HepG2 (cell line): ENCODE data around the gene MORC1. TPM values are rescaled to one million over a fixed set of nuclear protein-coding genes. Genes with fewer than 3 reads are reported as not detected.

Experiments
- ATAC-seq: fragments of 200-7000 bp; cut with Tn5 transposase; 3 replicates; pipeline ENCODE4 v1.9.1; 2020; ENCODE audit warnings: mild to moderate bottlenecking, moderate library complexity
- BruUV-seq: library from RNA; stranded (reverse); fragments of 400-500 nt; replicated peaks from 2 replicates; lab custom pipeline; 2021; lab: Mats Ljungman, UMichigan
- CTCF ChIA-PET: fragments of 300-600 bp; formaldehyde crosslinking; extraction: SDS; loops from one replicate; lab custom pipeline; 2021; ENCODE audit warnings: low total read pairs, inconsistent platforms, low intra/inter-chr PET ratio; lab: Yijun Ruan, JAX
- POLR2A ChIA-PET: fragments of 350-600 bp; sonication (Branson Sonifier 250); formaldehyde crosslinking; loops from one replicate; lab custom pipeline; 2020; ENCODE audit warnings: antibody characterized with exemption, inconsistent platforms; lab: Yijun Ruan, JAX
- DNase-seq: peaks from one replicate; pipeline ENCODE4 v3.0.0-alpha.2; 2015; ENCODE audit warnings: low spot score
- FAIRE-seq: peaks from 3 replicates; lab custom pipeline; 2011; peaks lifted over from hg19 to GRCh38; lab: Jason Lieb, UNC
- H2AFZ ChIP-seq: one replicate; pipeline ENCODE4 v1.6.1; 2011; ENCODE audit warnings: low read length, inconsistent platforms
- H3K27ac ChIP-seq: fragments of 300-600 bp; 3 replicates; pipeline ENCODE4 v1.8.0; 2011; ENCODE audit warnings: mixed run types, mild to moderate bottlenecking, mixed read lengths, low read length, inconsistent platforms; ENCODE audit not compliant: insufficient read depth; ENCODE audit errors: extremely low read length
- H3K27me3 ChIP-seq, 2 experiments: fragments of 200-600 bp in 1 of 2; 2 replicates in 1 of 2; 3 replicates in 1 of 2; pipeline versions ENCODE4 v1.6.0 to v1.8.0; 2011; ENCODE audit warnings: low read length in 2 of 2, mild to moderate bottlenecking in 2 of 2, moderate library complexity in 2 of 2, inconsistent platforms in 1 of 2; ENCODE audit not compliant: insufficient read depth in 2 of 2, control insufficient read depth in 1 of 2
- H3K36me3 ChIP-seq, 2 experiments: fragments of 200-600 bp in 1 of 2; replicated peaks in 1 of 2; 2 replicates in 1 of 2; 3 replicates in 1 of 2; pipeline versions ENCODE4 v1.5.1 to v1.8.0; 2011; ENCODE audit warnings: low read length in 2 of 2, inconsistent platforms in 1 of 2; ENCODE audit not compliant: insufficient read depth in 2 of 2, control insufficient read depth in 1 of 2
- H3K4me1 ChIP-seq: 2 replicates; pipeline ENCODE4 v1.5.1; 2012; ENCODE audit warnings: low read length, inconsistent platforms; ENCODE audit not compliant: insufficient read depth
- H3K4me2 ChIP-seq: 2 replicates; pipeline ENCODE4 v1.6.0; 2011; ENCODE audit warnings: low read depth, low read length, inconsistent platforms
- H3K4me3 ChIP-seq, 3 experiments: fragments of 200-600 bp in 1 of 3; sonication (generic), shearing (Covaris generic) in 1 of 3; replicated peaks in 1 of 3; 2 replicates each; pipeline ENCODE4 v1.5.1; 2011 to 2016; ENCODE audit warnings: low read length in 3 of 3, inconsistent platforms in 2 of 3, low read depth in 2 of 3, mild to moderate bottlenecking in 2 of 3, control low read depth in 1 of 3, mixed read lengths in 1 of 3; ENCODE audit not compliant: insufficient read depth in 1 of 3
- H3K79me2 ChIP-seq: one replicate; pipeline ENCODE4 v1.6.1; 2011; ENCODE audit warnings: low read length, inconsistent platforms; ENCODE audit not compliant: insufficient read depth
- H3K9ac ChIP-seq: 2 replicates; pipeline ENCODE4 v1.6.0; 2011; ENCODE audit warnings: mild to moderate bottlenecking, low read depth, low read length, inconsistent platforms; ENCODE audit not compliant: insufficient read depth
- H3K9me3 ChIP-seq: 2 replicates; pipeline ENCODE4 v1.5.1; 2012; ENCODE audit warnings: mild to moderate bottlenecking, low read length
- H4K20me1 ChIP-seq: 2 replicates; pipeline ENCODE4 v1.6.0; 2011; ENCODE audit warnings: inconsistent platforms, mild to moderate bottlenecking, low read length, moderate library complexity; ENCODE audit not compliant: insufficient read depth
- ARNT ChIP-seq: fragments of 450-650 bp; IDR thresholded peaks from 2 replicates; pipeline ENCODE4 v1.6.1; 2017
- ATM ChIP-seq: fragments of 450-650 bp; IDR thresholded peaks from 2 replicates; pipeline ENCODE4 v1.7.1; 2017; ENCODE audit warnings: mild to moderate bottlenecking, borderline replicate concordance
- HNRNPLL ChIP-seq: fragments of 200-400 bp; formaldehyde crosslinking; IDR thresholded peaks from 2 replicates; pipeline ENCODE4 v1.6.1; 2017; ENCODE audit warnings: mild to moderate bottlenecking, low read depth, low read length; ENCODE audit not compliant: poor library complexity, severe bottlenecking
- NFE2L2 ChIP-seq: fragments of 150-350 bp; IDR thresholded peaks from 2 replicates; pipeline ENCODE4 v1.6.1; 2014; ENCODE audit warnings: low read length
- NFRKB ChIP-seq: fragments of 450-650 bp; IDR thresholded peaks from 2 replicates; pipeline ENCODE4 v1.6.1; 2017
- PTBP1 ChIP-seq: fragments of 200-400 bp; formaldehyde crosslinking; IDR thresholded peaks from 2 replicates; pipeline ENCODE4 v1.6.1; 2018; ENCODE audit warnings: low read length, low read depth; ENCODE audit not compliant: poor library complexity, severe bottlenecking
- SALL1 ChIP-seq: sonication (generic); formaldehyde crosslinking; IDR thresholded peaks from 2 replicates; pipeline ENCODE4 v1.8.0; 2022; ENCODE audit warnings: mild to moderate bottlenecking, missing genetic modification reagents
- ZFP82 ChIP-seq: sonication (generic); formaldehyde crosslinking; IDR thresholded peaks from 2 replicates; pipeline ENCODE4 v1.5.1; 2020; ENCODE audit warnings: mild to moderate bottlenecking, missing genetic modification reagents, borderline replicate concordance
- ZNF430 ChIP-seq: sonication (generic); formaldehyde crosslinking; IDR thresholded peaks from 2 replicates; pipeline ENCODE4 v1.9.0; 2021; ENCODE audit warnings: mild to moderate bottlenecking, missing genetic modification reagents
- ZNF674 ChIP-seq: sonication (generic); formaldehyde crosslinking; IDR thresholded peaks from 2 replicates; pipeline ENCODE4 v1.5.0; 2020; ENCODE audit warnings: low read depth, mild to moderate bottlenecking, missing genetic modification reagents
- ZNF780A ChIP-seq: sonication (generic); formaldehyde crosslinking; IDR thresholded peaks from 2 replicates; pipeline ENCODE4 v1.8.0; 2022; ENCODE audit warnings: mild to moderate bottlenecking, missing genetic modification reagents, moderate library complexity
- WGBS: methylation state at CpG from one replicate; pipeline ENCODE4 v1.1.6; 2017; ENCODE audit warnings: low lambda C conversion rate; 5-methylcytosine and 5-hydroxymethylcytosine counted together
- in situ Hi-C: cut with HindIII; loops from 2 replicates; pipeline ENCODE4 v1.10.0; 2017; ENCODE audit warnings: low pct_unique_long_range_greater_than_20kb; ENCODE audit not compliant: extremely low pct_ligation_motif_present
- intact Hi-C: fragments of 100-400 bp; cut with micrococcal nuclease; formaldehyde crosslinking; loops from one replicate; pipeline ENCODE4 v1.10.0; 2022; ENCODE audit not compliant: unreplicated experiment
- polyA plus RNA-seq, 8 experiments: library from polyadenylated mRNA; depleted of rRNA in 3 of 8; stranded (reverse) in 7 of 8; unstranded in 1 of 8; fragments of >200 nt; fragmentation: Illumina TruSeq in 4 of 8; extraction: Trizol in 4 of 8; gene quantifications; 2 replicates each; pipeline versions ENCODE4 v1.2.1 to v1.2.3, GENCODE V29; 2011 to 2016; ENCODE audit warnings: low read depth in 4 of 8, missing spikeins in 1 of 8, mixed read lengths in 1 of 8; ENCODE audit not compliant: insufficient read depth in 1 of 8
- total RNA-seq, 5 experiments: library from RNA; depleted of rRNA; stranded (reverse); fragments of >200 nt; fragmentation: Illumina TruSeq; extraction: Trizol; gene quantifications; 2 replicates each; pipeline ENCODE4 v1.2.3, GENCODE V29; 2016; ENCODE audit warnings: low read depth in 1 of 5
- TF ChIP-seq, protein P1 (sequence below): sonication (generic); formaldehyde crosslinking; IDR thresholded peaks from 2 replicates; pipeline ENCODE4 v1.5.1; 2020; ENCODE audit warnings: missing genetic modification reagents, mild to moderate bottlenecking, borderline replicate concordance
- TF ChIP-seq, protein P2 (sequence below): IDR thresholded peaks from 2 replicates; pipeline ENCODE4 v1.6.1; 2016; ENCODE audit warnings: low read depth

The MORC1 gene
- total and polyA plus RNA-seq, 2 of the 13 experiments (the other 11 are each of a cell fraction or from before 2014, with no cell fraction given) = not detected

DNA sequence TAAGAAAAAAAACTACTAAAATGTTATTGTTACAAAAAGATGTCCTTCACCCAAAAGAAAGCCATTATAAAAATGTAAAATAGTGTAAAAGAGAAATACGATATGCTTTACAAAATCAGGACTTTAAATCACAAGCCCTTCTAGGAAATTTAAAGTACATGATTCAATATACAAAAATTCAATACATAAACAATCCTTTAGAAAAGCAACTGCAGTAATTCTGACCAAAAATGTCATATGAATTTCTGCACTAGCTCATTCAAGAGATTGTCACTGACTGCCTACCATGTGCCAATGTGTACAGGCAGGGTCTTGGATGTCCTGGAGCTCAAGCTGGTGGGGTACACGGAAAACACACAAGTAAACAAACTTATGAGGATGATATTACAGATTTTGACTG is 2.5 kb downstream of the MORC1 start (continued):
- TF ChIP-seq ATM (no peak), PTBP1 (no peak)
- TF ChIP-seq, all 625 proteins: peak for 0

DNA sequence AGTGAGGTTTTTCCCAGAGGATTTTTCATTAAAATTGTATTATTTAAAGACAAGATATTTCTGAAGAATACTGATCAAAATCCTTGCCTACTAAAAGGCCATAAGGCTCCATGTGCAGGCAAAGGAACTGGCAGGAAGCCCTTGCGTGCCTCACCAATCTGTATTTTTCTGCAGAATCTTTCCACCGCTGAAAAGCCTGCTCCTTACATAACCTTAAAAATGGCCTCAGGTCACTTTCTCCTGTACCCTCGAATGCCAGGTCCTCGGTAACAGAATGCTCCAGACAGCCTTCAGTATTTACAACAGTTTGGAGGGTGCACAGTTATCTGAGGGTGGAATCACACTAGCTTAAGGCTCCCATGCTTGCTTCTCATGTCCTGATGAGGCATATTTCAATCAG is 3.2 kb downstream of the MORC1 start:
- ATAC-seq = no peak
- no peaks in the 10 kb centered on the region for H3K79me2 ChIP-seq
- no peaks in the 10 kb centered on the region for H3K36me3 ChIP-seq
- no peak overlapping the region for H3K27ac ChIP-seq
- TF ChIP-seq ZFP82 (CRISPR knock-in tag) = no peak
- no peak for TF ChIP-seq ZNF780A (CRISPR knock-in tag)
- no peak for TF ChIP-seq ARNT
- no peak for TF ChIP-seq ZNF430 (CRISPR knock-in tag)
- TF ChIP-seq, protein P1, sequence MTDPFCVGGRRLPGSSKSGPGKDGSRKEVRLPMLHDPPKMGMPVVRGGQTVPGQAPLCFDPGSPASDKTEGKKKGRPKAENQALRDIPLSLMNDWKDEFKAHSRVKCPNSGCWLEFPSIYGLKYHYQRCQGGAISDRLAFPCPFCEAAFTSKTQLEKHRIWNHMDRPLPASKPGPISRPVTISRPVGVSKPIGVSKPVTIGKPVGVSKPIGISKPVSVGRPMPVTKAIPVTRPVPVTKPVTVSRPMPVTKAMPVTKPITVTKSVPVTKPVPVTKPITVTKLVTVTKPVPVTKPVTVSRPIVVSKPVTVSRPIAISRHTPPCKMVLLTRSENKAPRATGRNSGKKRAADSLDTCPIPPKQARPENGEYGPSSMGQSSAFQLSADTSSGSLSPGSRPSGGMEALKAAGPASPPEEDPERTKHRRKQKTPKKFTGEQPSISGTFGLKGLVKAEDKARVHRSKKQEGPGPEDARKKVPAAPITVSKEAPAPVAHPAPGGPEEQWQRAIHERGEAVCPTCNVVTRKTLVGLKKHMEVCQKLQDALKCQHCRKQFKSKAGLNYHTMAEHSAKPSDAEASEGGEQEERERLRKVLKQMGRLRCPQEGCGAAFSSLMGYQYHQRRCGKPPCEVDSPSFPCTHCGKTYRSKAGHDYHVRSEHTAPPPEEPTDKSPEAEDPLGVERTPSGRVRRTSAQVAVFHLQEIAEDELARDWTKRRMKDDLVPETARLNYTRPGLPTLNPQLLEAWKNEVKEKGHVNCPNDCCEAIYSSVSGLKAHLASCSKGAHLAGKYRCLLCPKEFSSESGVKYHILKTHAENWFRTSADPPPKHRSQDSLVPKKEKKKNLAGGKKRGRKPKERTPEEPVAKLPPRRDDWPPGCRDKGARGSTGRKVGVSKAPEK = no peak
- TF ChIP-seq NFRKB = no peak
- no peak for TF ChIP-seq NFE2L2
- TF ChIP-seq, protein P2, sequence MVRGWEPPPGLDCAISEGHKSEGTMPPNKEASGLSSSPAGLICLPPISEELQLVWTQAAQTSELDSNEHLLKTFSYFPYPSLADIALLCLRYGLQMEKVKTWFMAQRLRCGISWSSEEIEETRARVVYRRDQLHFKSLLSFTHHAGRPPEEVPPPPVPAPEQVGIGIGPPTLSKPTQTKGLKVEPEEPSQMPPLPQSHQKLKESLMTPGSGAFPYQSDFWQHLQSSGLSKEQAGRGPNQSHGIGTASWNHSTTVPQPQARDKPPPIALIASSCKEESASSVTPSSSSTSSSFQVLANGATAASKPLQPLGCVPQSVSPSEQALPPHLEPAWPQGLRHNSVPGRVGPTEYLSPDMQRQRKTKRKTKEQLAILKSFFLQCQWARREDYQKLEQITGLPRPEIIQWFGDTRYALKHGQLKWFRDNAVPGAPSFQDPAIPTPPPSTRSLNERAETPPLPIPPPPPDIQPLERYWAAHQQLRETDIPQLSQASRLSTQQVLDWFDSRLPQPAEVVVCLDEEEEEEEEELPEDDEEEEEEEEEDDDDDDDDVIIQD = no peak
- no peak for TF ChIP-seq ZNF674 (CRISPR knock-in tag)
- TF ChIP-seq SALL1 = no peak
- no peak for TF ChIP-seq HNRNPLL
- no peaks in the 10 kb centered on the region for H3K9me3 ChIP-seq
- FAIRE-seq = no peak
- ChIA-PET CTCF (no interaction called here), POLR2A (no interaction called here)
- no peak overlapping the region for H3K9ac ChIP-seq
- no peak for DNase-seq
- no peak overlapping the region for H3K4me2 ChIP-seq
- no peak overlapping the region for H3K4me3 ChIP-seq
- BruUV-seq = no TSS peak
- H3K4me1 ChIP-seq = no peaks in the 10 kb centered on the region
- 47% methylated on average over 4 of the region's 4 CpGs for WGBS
- H3K27me3 ChIP-seq = no peaks in the 10 kb centered on the region
- H2AFZ ChIP-seq = no peak overlapping the region
- in situ Hi-C loops = no loop called here
- no peaks in the 10 kb centered on the region for H4K20me1 ChIP-seq
- intact Hi-C loops = no loop called here
